ENCODE data around the gene USP48.
A peak's percentile ranks its signal among the peaks of the same experiment; 100 is the strongest.

Gene USP48

DNA sequence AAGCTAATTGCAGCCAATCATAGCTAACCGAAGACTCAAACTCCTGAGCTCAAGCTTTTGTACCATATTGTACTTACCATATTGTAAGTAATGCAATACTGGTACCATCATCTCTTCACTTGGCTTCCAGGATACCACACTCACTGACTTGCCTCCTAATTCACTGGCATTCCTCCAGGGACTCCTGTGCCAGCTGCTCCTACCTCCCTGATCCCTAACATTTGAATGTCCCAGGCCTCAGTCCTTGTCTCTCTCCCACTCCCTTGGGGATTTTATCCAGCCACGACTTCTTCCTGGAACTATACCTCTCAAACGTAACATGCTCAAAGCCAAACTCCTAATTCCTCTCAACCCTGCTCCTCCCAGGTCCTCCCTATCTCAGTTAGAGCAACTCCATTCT, 33.8 kb downstream of the USP48 start:
- DNase-seq (ENCODE audit: low spot score), result no peak

DNA sequence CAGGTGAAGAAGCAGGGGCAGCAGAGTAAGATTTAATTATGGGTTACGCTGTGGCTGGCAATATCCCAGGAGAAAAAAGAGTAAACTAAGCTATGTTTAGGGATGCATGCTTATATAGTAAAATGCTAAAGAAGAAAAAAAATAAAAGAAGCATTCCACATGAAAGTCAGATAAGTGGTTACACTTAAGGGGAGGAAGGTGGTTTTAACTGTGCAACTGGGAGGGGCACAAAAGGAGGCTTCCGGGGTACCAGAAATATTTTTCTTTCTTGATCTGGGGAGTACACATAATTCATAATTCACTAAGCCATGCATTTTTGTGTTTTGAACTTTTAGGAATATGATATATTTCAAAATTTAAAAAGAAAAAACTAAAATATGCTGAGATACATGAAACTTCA, 39.5 kb downstream of the USP48 start:
- no peak for DNase-seq (ENCODE audit: low spot score)

DNA sequence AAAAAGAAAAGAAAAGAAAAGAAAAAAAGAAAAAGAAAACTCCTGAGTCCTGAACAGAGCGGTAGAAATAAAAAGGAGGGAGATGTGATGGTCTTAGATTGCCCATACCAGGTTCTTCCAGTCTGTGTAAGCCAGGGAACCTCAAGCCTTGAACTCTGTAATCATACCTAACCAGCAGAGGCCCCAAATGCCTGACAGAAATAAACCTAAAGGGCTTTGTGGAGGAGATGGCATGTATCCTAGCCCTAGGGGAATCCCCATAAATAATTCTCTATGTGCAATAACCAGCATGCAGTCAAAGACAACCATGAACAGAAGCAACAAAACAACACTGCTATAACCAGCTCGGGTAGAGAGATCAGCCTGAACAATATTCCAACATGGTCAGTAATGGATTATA, 40.4 kb downstream of the USP48 start:
- no peak for DNase-seq (ENCODE audit: low spot score)

DNA sequence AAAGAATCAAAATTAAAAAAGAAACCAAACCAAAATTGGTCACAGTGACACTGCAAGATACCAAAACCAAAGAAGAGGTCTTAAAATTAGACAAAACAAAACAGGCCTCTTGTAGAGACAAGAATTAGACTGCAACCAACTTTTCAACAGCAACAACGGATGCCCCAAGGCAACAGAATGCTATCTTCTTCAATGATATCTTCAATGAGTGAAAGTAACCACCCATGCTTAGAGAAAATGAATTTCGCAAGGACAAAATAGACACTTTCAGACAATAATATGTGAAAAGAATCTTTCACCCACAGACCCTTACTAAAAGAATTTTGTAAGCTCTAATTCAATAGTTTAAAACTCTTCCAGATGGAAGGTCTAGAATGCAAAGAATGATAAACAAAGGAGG, 41.7 kb downstream of the USP48 start:
- DNase-seq (ENCODE audit: low spot score), result no peak

DNA sequence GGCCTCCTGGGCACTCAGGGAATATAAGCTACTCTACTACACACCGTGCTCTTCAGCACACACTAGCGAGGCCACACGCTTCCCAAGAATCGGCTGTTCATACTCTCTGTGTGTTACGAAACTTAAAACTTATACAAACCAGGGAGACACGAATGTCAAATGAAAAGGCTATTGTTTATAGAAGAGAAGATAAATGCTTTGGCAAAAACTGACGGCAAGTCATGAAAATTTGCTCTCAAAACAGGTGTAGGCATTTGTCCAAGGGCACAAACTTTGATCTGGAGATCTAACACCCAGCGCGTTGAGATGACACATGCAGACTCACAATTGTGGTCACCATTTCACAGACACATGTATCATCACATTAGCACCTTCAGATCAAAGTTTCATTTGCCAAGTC, 46.1 kb downstream of the USP48 start:
- DNase-seq (ENCODE audit: low spot score), result no peak

DNA sequence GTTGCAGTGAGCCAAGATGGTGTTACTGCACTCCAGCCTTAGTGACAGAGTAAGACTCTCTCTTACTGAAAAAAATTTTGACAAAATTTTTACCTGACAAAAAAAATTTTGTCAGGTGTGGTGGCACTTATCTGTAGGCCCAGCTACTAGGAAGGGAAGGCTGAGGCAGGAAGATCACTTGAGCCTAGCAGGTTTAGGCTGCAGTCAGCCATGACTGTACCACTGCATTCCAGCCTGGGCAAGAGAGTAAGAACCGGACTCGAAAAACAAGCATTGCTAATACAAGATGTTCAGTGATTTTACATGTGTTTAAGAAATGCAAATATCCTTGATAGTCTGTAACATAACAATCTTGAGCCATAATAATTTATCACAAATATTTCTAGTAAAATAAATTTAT, 46.9 kb downstream of the USP48 start:
- no peak for DNase-seq (ENCODE audit: low spot score)

DNA sequence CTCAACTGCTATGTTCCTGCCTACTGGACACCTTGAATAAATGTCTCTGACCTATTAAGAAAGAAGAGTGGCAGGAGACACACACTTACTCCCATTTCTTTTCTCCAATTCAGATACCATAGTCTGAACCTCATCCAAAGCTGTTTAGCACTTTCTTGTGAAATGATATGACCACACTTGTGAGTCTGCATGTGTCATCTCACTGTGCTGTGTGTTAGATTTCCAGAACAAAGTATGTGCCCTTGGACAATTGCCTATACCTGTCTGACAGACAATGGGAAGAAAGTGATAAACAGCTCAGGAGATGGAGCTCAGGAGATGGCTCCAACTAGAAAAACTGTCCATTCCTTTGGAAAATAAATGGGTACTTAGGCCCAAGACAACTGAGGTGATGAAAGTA, 48.4 kb downstream of the USP48 start:
- DNase-seq (ENCODE audit: low spot score), result no peak

DNA sequence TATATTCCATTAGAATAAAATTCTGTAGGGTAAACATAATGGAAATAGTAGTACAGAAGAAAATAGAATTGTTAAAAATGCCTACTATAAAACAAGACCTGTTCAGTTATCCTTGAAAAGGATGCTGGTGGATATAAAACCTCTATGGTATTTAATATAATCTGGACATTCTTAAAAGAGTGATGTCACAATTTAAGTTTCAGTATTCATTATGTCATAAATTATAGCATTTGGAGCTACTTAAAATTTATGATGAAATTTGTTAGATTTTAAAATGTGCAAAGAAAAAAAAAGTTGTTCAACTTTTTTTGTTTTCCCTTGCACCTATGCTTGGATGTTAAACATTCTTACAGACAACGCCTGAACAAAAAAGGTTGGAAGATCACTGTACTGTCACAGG, 50.3 kb downstream of the USP48 start:
- DNase-seq (ENCODE audit: low spot score), result no peak

DNA sequence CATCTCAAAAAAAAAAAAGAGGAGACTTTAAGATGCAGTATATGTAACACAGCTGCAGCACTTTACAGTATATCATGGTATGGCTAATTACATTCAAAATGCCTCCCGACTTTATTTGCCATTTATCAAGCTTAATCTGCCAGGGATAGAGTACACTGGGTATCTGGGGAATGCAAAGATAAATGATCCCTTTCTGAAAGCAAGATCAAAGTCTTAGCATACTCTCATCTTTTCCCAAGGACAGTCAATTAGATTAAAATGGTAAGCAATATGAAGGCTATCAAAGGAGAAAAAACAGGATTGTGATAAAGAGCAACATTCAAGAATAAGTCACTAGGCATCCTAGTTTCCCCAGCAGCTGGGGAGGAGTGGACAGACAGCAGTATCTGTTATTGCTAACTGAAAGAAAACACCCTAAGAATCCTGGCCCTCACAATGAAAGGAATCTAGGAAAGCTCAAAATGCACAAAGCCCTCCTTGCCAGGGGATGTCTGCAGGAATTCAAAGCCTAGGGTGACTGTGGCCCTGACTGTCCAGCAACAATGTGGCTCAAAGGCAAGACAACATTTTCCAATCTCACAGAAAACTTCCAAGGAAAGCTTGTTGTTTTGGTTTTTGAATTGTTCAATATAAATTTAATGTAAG, 57.1 kb downstream of the USP48 start:
- no peak for DNase-seq (ENCODE audit: low spot score)

DNA sequence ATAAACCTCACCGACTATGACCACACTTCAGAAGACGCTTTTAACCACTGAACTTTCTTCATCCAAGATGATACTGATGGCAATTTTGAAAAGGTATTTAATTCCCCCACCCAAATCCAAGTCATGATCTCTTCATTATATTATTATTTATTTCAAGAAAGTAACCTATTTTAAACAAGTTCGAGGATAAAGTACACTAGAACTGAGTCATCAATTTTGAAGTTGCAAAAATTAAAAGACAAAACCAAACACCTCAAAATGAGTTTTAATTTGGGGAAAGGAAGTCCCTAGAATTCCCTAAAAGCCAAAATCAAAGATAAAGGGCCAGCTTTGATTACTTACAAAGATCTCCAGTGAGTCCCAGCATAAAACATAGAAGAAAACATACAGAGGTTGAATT, 58.4 kb downstream of the USP48 start:
- DNase-seq (ENCODE audit: low spot score), result no peak

DNA sequence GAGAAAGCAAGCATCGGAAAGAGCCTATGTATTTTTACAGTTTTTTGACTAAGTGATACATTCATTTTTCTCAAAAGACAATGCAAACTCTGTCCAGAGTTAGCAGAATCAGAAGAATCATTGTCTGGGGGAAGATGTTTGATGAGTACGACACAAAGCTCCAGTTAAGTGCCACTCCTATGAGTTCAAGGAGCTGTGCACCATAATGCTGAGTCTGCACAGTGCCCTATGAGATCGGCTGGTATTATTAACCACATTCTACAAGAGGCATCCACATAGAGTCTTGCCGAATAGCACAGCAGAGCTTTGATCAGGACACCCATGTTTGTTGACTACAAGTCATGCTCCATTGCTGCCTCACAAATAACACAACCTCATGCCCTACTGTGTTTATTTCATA, 58.9 kb downstream of the USP48 start:
- no peak for DNase-seq (ENCODE audit: low spot score)

DNA sequence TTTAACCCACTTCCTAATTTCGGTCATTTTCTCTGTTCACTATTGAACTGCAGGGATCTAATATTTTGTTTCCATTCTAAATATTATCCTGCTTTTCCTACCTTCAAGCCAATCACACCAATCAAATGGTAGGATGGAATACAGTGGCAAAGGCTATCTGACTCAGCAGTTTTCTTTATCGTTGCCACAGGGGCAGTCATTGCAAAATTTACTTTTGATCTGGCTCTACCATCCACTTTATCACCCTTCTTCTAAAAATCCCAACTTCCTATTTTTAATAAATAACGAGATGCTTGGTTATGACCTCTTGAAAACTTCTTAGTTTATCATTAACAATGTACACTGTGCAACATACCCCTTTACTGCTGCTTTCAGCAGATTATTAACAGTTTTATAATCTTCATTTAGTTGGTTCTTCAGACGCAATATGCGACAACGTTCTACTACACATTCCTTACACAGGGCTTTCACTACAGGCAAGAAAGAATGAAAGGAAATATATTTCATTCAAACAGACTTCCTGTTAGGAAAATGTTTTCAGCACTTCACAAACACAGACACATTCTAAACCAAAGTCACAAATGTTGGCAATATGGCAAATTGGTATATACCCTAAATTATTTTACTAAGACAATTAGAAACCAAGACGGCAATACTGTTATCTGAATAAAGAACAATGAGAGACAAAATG, 61.5 kb downstream of the USP48 start:
- no peak for DNase-seq (ENCODE audit: low spot score)

DNA sequence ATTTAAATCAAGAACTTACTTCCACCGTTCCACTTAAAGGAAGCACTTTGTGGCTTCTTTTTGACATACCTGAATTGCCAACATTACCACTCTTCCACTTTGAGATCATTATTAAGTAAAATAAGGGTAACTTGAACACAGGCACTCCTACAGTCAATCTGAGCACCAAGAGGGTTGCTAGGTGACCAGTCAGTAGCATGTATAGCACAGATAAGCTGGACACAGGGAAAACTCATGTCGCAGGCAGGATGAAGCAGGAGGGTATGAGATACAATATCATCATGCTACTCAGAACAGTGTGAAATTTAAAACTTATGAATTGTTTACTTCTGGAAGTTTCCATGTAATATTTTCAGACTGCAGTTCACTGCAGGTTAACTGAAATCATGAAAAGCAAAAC, 66.8 kb downstream of the USP48 start:
- no peak for DNase-seq (ENCODE audit: low spot score)

DNA sequence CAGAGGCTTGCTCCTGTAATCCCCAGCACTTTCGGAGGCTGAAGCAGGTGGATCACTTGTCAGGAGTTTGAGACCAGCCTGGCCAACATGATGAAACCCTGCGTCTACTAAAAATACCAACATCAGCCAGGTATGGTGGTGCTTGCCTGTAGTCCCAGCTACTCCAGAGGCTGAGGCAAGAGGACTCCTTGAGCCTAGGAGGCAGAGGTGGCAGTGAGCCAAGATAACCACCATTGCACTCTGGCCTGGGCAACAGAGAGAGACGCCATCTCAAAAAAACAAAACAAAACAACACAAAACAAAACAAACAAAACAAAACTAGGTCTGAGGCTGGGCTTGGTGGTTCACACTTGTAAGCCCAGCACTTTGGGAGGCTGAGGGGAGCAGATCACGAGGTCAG, 75.1 kb downstream of the USP48 start:
- DNase-seq (ENCODE audit: low spot score), result no peak

DNA sequence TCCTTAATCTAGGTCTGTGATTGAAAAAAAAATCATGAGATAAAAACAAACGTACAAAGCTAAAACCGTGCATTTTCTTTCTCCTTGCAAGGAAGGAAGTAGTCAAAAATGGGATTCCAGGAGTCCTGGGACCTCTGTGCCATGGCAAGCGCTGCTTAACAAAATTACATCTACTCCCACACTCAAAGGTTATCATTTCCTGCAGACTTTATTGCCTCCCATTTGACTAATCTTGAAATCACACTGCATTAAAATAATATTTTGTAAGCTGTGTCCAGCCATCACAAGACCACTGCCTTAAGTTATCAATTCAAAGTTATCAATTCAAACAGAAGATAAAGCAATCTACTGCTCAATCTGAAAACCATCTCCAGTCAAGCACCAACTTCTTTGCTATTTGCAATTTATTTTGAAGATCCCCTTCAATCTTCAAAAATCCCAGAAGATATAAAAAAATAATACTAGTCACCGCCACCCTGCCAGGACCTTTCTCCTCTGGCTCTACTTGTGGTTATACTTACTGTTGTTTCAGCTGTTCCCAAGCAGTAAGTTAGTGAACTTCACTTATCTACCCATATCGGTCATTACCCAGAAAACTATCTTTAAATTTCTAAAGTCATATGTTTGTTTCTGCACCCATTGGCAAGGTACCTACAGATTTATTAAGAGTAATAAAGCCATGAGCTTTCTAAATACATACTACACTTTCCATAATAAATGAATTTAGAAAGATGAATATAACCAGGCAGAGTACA, 75.7 kb downstream of the USP48 start:
- DNase-seq (ENCODE audit: low spot score), result no peak

DNA sequence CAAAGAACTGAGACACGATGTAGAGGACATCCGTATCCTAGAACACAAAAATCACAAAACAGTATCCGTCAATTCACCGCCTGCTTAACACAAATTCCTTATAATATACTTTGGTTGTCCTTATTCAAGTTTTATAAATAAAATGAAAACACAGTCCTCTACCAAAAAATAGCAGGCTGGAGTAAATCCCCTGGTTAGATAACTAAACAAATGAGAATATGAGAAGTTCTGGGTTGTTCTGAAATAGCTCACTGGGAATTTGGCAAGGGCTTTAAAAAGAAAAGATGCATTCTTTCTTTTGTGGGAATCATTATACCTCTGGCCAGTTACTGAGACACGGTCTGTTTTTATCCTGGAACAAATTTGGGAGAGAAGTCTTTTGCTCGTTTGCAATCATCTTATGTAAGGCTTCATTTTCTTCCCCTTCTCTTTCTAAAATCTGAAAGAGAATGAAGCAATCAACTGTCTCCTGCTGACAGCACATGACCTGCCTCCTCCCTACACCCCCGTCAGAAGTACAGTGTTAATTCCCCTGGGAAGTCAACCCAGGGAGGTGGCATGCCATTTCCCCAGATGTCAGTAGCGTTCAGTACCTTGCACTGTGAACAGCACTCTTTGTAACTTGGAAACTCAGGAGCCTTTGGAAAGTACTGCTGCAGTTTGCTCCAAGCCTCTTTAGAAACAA, 76.7 kb downstream of the USP48 start:
- peak; percentile 44 for DNase-seq (ENCODE audit: low spot score)

DNA sequence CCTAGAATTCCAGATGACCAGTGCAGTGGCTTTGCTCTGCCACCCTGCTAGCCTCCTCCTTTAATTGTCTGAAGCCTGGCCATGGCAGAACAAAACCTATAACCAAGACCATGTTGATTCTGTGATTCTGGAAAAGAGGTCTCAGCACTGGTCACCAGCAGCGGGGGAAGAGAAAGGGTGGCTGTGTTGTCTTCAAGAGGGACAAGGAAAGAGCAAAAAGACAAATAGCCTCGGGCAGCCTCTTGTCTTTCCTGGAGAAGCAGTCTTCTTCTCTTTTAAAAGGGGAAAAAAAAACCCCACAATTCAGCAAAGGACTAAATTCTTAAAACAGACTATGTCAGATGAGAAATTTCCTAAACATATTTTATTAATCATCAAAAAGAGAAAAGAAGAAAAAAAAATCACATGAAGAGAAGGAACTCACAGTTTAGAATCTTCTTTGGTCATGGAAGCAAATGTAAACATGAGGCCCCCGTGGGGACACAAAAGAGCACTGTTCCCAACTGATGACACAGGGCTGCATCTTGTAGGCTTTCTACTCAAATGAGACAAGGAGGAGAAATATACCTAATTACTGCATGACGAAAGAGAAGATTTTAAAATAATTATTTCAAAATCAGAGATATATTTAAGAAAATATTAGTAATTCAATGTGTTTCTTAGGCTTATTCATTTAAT, 77.5 kb downstream of the USP48 start:
- peak; percentile 70 for DNase-seq (ENCODE audit: low spot score)

DNA sequence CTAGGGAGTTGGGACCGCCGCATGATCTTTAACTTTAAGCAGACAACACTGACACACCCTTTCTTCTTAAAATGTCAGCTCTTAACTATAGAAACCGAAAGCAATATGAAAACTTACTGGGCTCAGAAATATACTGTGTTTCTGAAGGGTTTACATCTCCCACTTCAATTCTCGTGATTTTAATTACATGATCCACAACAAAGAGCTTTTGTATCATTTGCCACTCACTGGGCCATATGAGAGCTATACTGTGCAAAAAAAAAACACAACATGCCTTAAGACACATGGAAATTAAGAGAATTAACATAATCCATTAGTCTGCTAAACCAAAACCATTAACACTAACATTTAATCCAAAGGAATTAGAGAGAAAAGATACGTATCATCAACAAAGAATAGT, 78.8 kb downstream of the USP48 start:
- no peak for DNase-seq (ENCODE audit: low spot score)

DNA sequence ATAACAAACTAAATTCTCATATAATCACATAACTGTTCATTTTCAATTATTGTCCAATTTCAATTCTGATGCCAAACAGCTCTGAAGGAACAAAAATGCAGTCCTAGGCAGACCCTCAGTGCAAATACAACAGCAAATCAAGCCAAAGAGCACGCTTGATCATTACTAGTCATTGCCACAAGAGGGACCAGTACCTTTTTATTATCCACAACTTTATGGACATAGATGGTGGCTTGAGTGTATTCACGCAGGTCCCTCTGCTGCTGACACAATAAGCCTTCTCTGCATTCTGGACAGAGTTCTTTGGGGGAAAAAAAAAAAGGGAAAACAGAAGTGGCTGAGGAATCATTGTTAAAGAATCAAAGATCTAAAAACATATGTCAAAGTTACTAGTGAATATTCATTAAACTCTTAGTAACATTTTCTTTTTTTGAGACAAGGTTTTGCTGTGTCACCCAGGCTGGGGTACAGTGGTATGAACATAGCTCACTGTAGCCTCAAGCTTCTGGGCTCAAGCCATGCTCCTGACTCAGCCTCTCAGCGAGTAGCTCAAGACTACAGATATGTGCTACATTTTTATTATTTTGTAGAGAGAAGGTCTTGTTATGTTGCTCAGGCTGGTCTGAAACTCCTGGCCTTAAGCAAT, 79.5 kb downstream of the USP48 start:
- peak; percentile 23 for DNase-seq (ENCODE audit: low spot score)

DNA sequence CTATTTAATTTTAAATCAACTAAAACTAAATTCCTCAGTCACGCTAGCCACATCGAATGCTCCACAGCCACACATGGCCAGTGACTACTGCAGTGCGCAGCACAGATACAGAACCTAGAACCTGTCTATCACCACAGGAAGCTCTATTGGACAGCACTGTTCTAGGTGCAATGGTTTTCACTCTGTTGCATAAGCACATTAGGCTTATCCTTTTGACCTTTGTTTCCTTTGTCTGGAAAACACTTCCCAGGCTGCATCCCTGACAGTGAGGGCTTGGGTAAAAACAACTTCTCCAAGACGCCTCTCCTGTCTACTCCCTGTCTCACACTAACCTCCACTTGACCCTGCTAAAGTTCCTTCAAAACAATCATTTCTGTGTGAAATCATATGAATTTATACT, 80.2 kb downstream of the USP48 start:
- no peak for DNase-seq (ENCODE audit: low spot score)

DNA sequence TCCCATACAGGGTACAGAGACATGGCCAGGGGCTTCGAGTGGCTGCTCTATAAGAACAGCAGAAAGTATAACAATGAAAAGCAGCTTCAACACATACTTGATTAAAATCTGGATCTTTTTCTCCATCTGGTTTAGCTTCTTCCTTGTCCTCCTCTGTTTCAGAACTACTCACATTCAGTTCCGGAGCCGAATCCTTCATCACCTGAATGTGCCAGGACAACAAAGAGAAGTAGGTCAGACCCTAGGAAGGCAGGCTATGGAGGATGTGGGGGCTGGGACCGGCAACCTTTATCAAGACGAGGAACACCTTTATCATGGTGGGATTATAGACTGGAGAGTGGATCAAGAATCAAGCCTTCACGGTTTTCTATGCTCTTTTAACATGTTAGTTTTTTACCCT, 81.5 kb downstream of the USP48 start:
- no peak for DNase-seq (ENCODE audit: low spot score)

DNA sequence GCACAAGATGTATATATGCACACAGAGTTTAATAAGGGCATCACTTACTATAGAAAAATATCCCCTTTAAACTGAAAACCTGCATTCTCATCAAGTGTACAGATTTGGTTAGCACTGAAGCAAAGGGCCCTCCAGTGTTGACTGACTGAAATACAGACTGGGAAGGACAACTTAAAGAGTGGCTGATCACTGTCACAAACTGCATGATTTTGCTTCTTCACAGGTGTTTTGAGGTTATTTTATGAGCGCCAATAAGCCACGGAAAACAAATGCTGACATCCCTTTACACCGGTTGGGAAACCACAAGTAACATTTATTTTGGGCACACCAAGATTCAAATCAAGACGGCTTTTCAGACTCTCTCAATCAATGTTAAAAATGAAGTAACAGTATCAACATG, 82.9 kb downstream of the USP48 start:
- DNase-seq (ENCODE audit: low spot score), result no peak

Data from Ammon's horn (tissue), 1 donor.